HG03139 (cell line): Measurements from ENCODE around the gene KRT34.
"Not testable (repeated sequence)": the region's sequence is repeated elsewhere in the genome, so short reads cannot be mapped to it uniquely, and the experiment has no call there.

ENCODE experiments used
- ATAC-seq: cut with Tn5 transposase; IDR thresholded peaks from one replicate; pipeline ENCODE4 v1.9.1; 2021; ENCODE audit not compliant: unreplicated experiment

Gene KRT34

GRCh38 chr17:41381943-41382342 is at the start of gene KRT34:
Gene KRT34 (minus strand): TSS chr17:41382306. CDS start chr17:41382246, 60 bp downstream.
- ATAC-seq = not testable (repeated sequence)

- ATAC-seq = not testable (repeated sequence)
Measured at GRCh38 chr17:41430376-41430775, 48.3 kb upstream of the KRT34 start.

GRCh38 chr17:41429667-41430066 is 47.6 kb upstream of the KRT34 start:
- ATAC-seq = no peak

- ATAC-seq = no peak
Measured at GRCh38 chr17:41428591-41429291, 46.6 kb upstream of the KRT34 start.

GRCh38 chr17:41424111-41424635 is 42.1 kb upstream of the KRT34 start, which contains the start of gene KRT37:
Gene KRT37 (minus strand): TSS chr17:41424585. CDS start chr17:41424523, 62 bp downstream.
- no peak for ATAC-seq

GRCh38 chr17:41422586-41422985 is 40.5 kb upstream of the KRT34 start:
- ATAC-seq = not testable (repeated sequence)

GRCh38 chr17:41421617-41422016 is 39.5 kb upstream of the KRT34 start:
- ATAC-seq = no peak

- no peak for ATAC-seq
Measured at GRCh38 chr17:41421116-41421515, 39.0 kb upstream of the KRT34 start.

- ATAC-seq = no peak
Measured at GRCh38 chr17:41420134-41420533, 38.0 kb upstream of the KRT34 start.

GRCh38 chr17:41419716-41420115 is 37.6 kb upstream of the KRT34 start:
- no peak for ATAC-seq

- ATAC-seq = no peak
Measured at GRCh38 chr17:41418116-41418860, 36.2 kb upstream of the KRT34 start.

GRCh38 chr17:41417576-41418015 is 35.5 kb upstream of the KRT34 start:
- ATAC-seq = no peak

- ATAC-seq = no peak
Measured at GRCh38 chr17:41417127-41417526, 35.0 kb upstream of the KRT34 start.

GRCh38 chr17:41416479-41416878 is 34.4 kb upstream of the KRT34 start:
- no peak for ATAC-seq

GRCh38 chr17:41415833-41416335 is 33.8 kb upstream of the KRT34 start:
- ATAC-seq = no peak

GRCh38 chr17:41415411-41415810 is 33.3 kb upstream of the KRT34 start:
- ATAC-seq = no peak

GRCh38 chr17:41413982-41414381 is 31.9 kb upstream of the KRT34 start:
- ATAC-seq = no peak

- ATAC-seq = no peak
Measured at GRCh38 chr17:41413353-41413957, 31.3 kb upstream of the KRT34 start.

- no peak for ATAC-seq
Measured at GRCh38 chr17:41411072-41411840, 29.1 kb upstream of the KRT34 start.

- no peak for ATAC-seq
Measured at GRCh38 chr17:41407226-41407625, 25.1 kb upstream of the KRT34 start.

- ATAC-seq = no peak
Measured at GRCh38 chr17:41406205-41406604, 24.1 kb upstream of the KRT34 start.
